Esophagus muscularis mucosa (tissue), 4 donors: Measurements from ENCODE around the gene PLSCR3. TPM values are rescaled to one million over a fixed set of nuclear protein-coding genes. Genes with fewer than 3 reads are reported as not detected.

ENCODE experiments used
- DNase-seq: peaks from one replicate; pipeline ENCODE4 v3.0.0-alpha.2; 2017; ENCODE audit errors: extremely low spot score
- H3K27ac ChIP-seq, 4 donors: fragments of 200-600 bp; sonication (generic); replicated peaks in 1 of 4; 1 replicate in 3 of 4; 2 replicates in 1 of 4; pipeline ENCODE4 v1.5.1; 2016 to 2019; ENCODE audit warnings: mild to moderate bottlenecking in 1 of 4
- H3K27me3 ChIP-seq, 4 donors: fragments of 200-600 bp; sonication (generic); one replicate each; pipeline versions ENCODE4 v1.5.1 to v1.6.0; 2016 to 2019
- H3K36me3 ChIP-seq, 4 donors: fragments of 200-600 bp; sonication (generic); one replicate each; pipeline ENCODE4 v1.5.1; 2016 to 2019
- H3K4me1 ChIP-seq, 4 donors: fragments of 200-600 bp; sonication (generic); one replicate each; pipeline ENCODE4 v1.5.1; 2016 to 2019
- H3K4me3 ChIP-seq, 4 donors: fragments of 200-600 bp; sonication (generic); 1 replicate in 2 of 4; 2 replicates in 2 of 4; pipeline ENCODE4 v1.5.1; 2016 to 2019; ENCODE audit warnings: mild to moderate bottlenecking in 4 of 4, moderate library complexity in 1 of 4
- H3K9me3 ChIP-seq, 4 donors: fragments of 200-600 bp; sonication (generic); 1 replicate in 3 of 4; 2 replicates in 1 of 4; pipeline ENCODE4 v1.5.1; 2016 to 2019
- EP300 ChIP-seq: sonication (generic); formaldehyde crosslinking; IDR thresholded peaks from one replicate; pipeline ENCODE4 v1.6.1; 2017; ENCODE audit warnings: antibody characterized with exemption
- POLR2A ChIP-seq: fragments of 450-650 bp; IDR thresholded peaks from one replicate; pipeline ENCODE4 v1.6.1; 2017; ENCODE audit warnings: antibody characterized with exemption, moderate library complexity, mild to moderate bottlenecking, low read depth
- POLR2AphosphoS5 ChIP-seq, 2 donors: sonication (generic); formaldehyde crosslinking; IDR thresholded peaks; one replicate each; pipeline ENCODE4 v1.6.1; 2017; ENCODE audit warnings: antibody characterized with exemption in 2 of 2
- WGBS: methylation state at CpG from one replicate; pipeline ENCODE4 v1.1.5; 2018; 5-methylcytosine and 5-hydroxymethylcytosine counted together
- intact Hi-C: fragments of 100-400 bp; cut with DNase I; formaldehyde crosslinking; loops from one replicate; pipeline ENCODE4 v1.15.1; 2023
- total RNA-seq, 4 donors: library from RNA; depleted of rRNA; stranded (reverse); fragments of >200 nt; gene quantifications; one replicate each; pipeline versions ENCODE4 v1.1.0 to v1.2.1, GENCODE V29; 2016
- TF ChIP-seq, protein P1 (sequence below), 3 experiments: fragments of 200-600 bp in 2 of 3; fragments of 450-650 bp in 1 of 3; sonication (generic) in 2 of 3; IDR thresholded peaks; one replicate each; pipeline ENCODE4 v1.5.1; 2017 to 2019; ENCODE audit warnings: antibody characterized with exemption in 3 of 3, mild to moderate bottlenecking in 2 of 3, moderate library complexity in 1 of 3

Gene PLSCR3
- total RNA-seq, 4 donors from 2014 or later = 17.7 to 39.9 (median 24.3) TPM

DNA sequence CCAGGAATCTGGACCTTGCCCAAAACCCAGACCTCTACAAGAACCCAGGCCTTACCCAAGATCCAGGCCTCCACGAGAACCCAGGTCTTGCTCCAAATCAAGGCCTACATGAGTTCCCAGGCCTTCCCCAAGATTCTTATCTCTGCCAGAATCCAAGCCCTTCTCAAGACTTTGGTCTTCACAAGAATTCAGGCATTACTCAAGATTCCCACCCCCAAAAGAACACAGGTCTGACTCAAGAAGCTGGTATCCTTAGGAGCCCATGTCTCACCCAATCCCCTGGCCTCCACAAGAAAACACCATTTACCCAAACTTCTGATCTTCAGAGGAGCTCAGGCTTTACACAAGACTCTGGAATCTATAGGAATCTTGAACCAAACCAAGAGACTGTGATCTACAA, 36.9 kb upstream of the PLSCR3 start:
- H3K36me3 ChIP-seq = no peaks in the 10 kb centered on the region
- peaks cover 0 to 36% (median 0%) of the 10 kb centered on the region in 4 donors for H3K27me3 ChIP-seq
- TF ChIP-seq, protein P1, sequence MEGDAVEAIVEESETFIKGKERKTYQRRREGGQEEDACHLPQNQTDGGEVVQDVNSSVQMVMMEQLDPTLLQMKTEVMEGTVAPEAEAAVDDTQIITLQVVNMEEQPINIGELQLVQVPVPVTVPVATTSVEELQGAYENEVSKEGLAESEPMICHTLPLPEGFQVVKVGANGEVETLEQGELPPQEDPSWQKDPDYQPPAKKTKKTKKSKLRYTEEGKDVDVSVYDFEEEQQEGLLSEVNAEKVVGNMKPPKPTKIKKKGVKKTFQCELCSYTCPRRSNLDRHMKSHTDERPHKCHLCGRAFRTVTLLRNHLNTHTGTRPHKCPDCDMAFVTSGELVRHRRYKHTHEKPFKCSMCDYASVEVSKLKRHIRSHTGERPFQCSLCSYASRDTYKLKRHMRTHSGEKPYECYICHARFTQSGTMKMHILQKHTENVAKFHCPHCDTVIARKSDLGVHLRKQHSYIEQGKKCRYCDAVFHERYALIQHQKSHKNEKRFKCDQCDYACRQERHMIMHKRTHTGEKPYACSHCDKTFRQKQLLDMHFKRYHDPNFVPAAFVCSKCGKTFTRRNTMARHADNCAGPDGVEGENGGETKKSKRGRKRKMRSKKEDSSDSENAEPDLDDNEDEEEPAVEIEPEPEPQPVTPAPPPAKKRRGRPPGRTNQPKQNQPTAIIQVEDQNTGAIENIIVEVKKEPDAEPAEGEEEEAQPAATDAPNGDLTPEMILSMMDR (IDR thresholded peaks at IDR 0.05) = no peak
- TF ChIP-seq POLR2A = no peak
- H3K4me3 ChIP-seq = no peak overlapping the region
- H3K27ac ChIP-seq = no peak overlapping the region
- DNase-seq = no peak
- H3K9me3 ChIP-seq = no peaks in the 10 kb centered on the region
- peaks cover 10 to 16% (median 16%) of the 10 kb centered on the region in 4 donors for H3K4me1 ChIP-seq
- intact Hi-C loops = no loop called here
- 73% methylated on average over 1 of the region's 1 CpG for WGBS

DNA sequence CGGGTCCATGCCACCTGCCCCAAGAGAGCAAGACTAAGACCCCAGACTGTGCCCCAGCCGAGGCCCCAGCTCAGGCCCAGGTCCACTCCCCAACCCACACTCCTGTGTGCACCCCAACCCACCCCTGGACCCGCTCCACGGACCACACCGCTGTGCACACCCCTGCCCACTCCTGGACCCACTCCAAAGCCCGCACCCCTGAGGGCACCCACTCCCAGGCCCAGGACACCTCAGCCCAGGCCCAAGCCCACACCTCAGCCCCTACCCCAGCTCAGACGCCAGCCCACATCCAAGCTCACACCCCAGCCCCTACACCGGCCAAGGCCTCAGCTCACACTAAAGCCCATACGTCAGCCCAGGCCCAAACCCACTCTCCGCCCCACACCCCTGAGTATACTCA, 35.4 kb upstream of the PLSCR3 start:
- intact Hi-C loops = no loop called here
- no peak for TF ChIP-seq POLR2AphosphoS5 (IDR thresholded peaks at IDR 0.05)
- TF ChIP-seq EP300 = no peak
- TF ChIP-seq POLR2A = no peak
- TF ChIP-seq, protein P1 (IDR thresholded peaks at IDR 0.05) = no peak
- H3K36me3 ChIP-seq = no peaks in the 10 kb centered on the region
- H3K27me3 ChIP-seq = peaks cover 0 to 22% (median 0%) of the 10 kb centered on the region in 4 donors
- H3K27ac ChIP-seq = no peak overlapping the region
- H3K9me3 ChIP-seq = no peaks in the 10 kb centered on the region
- DNase-seq = no peak
- no peak overlapping the region for H3K4me3 ChIP-seq
- H3K4me1 ChIP-seq = peaks cover 0 to 1% (median under 1%) of the 10 kb centered on the region in 4 donors
- WGBS = 93% methylated on average over 8 of the region's 10 CpGs

DNA sequence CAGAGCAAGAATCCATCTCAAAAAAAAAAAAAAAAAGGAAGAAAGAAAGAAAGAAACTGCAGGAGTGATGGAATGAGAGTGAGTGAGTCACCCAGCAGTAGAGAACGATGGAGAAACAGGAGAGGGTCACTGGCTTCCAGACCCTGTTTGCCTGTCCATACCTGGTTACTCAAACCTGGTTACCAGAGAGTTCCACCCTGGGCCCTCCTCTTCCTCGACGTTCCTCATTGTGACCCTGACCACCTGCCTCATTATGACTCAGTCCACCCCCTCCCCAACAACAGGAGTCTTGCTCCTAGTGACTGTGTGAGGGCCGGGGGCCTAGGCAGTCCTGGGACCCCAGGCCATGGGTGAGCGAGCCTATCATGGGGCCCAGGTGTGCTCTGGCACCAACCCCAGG, 34.2 kb upstream of the PLSCR3 start, which contains the start of gene SPEM3:
TSS of gene SPEM3 (plus strand) at position 301 of the 400 bp plus-strand sequence. CDS start at position 347, 46 bp downstream.
- no peak for TF ChIP-seq POLR2A
- no peak for TF ChIP-seq EP300
- no peak for TF ChIP-seq POLR2AphosphoS5 (IDR thresholded peaks at IDR 0.05)
- TF ChIP-seq, protein P1 (IDR thresholded peaks at IDR 0.05) = no peak
- Histone ChIP-seq H3K4me3 (no peak within 1 kb of the TSS), H3K27ac (no peak within 1 kb of the TSS), H3K4me1 (no peaks in the 10 kb centered on the region), H3K36me3 (no peaks in the 10 kb centered on the region), H3K27me3 (peaks cover 0 to 12% (median 0%) of the 10 kb centered on the region in 4 donors), H3K9me3 (no peaks in the 10 kb centered on the region)
- 74% methylated on average over 3 of the region's 5 CpGs for WGBS
- intact Hi-C loops = no loop called here
- DNase-seq = no peak

DNA sequence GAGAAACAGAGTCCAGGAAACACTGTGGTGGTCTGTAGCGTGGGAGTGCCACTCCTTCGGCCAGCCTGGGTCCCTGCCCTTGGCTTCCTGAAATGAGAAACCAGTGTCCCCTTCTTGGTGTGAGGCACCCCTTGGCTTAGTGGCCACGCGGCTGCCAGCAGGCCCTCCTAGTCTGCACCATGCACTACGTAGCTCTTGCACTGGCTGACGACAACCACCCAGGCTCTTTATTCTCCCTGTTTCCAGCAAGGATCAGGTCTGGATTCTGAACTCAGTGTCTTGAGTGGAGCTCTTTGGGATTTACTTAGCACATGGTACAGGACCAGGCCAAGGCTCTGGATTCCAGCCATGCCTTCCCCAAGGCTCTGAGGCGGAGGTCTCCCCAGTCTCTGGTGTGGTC, 33.2 kb upstream of the PLSCR3 start:
- H3K4me3 ChIP-seq = no peak overlapping the region
- H3K27me3 ChIP-seq = peaks cover 0 to 8% (median 0%) of the 10 kb centered on the region in 4 donors
- H3K36me3 ChIP-seq = no peaks in the 10 kb centered on the region
- H3K27ac ChIP-seq = no peak overlapping the region
- no peak for DNase-seq
- WGBS = 83% methylated on average over 5 of the region's 7 CpGs
- intact Hi-C loops = no loop called here
- TF ChIP-seq EP300 = no peak
- TF ChIP-seq POLR2AphosphoS5 (IDR thresholded peaks at IDR 0.05) = no peak
- TF ChIP-seq, protein P1 (IDR thresholded peaks at IDR 0.05) = no peak
- TF ChIP-seq POLR2A = no peak
- no peaks in the 10 kb centered on the region for H3K4me1 ChIP-seq
- H3K9me3 ChIP-seq = no peaks in the 10 kb centered on the region

DNA sequence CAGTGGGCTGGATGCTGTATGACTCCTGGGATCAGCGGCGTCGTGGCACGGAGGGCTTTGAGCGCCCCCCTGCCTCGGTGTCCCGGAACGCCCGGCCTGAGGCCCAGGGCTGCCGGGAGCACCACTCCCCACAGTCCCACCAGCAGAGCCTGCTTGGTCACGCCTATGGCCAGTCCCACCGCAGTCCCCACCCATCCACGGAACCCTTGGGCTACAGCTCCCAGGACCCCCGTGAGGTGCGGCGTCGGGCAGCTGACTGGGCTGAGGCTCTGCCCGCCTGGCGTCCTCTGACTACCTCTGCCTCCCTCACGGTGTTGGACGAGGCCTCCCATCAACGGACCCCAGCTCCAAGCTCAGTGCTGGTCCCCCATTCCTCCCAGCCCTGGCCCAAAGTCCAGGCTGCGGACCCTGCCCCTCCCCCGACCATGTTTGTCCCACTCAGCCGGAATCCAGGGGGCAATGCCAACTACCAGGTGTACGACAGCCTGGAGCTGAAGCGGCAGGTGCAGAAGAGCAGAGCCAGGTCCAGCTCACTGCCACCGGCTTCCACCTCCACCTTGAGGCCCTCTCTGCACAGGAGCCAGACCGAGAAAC, 32.7 kb upstream of the PLSCR3 start:
- H3K4me3 ChIP-seq = no peak overlapping the region
- no peaks in the 10 kb centered on the region for H3K36me3 ChIP-seq
- intact Hi-C loops = no loop called here

More for the DNA sequence above, 32.7 kb upstream of the PLSCR3 start:
- Histone ChIP-seq H3K9me3 (no peaks in the 10 kb centered on the region), H3K27ac (no peak overlapping the region), H3K4me1 (no peaks in the 10 kb centered on the region), H3K27me3 (peaks cover 0 to 3% (median 0%) of the 10 kb centered on the region in 4 donors)
- 94% methylated on average over 18 of the region's 29 CpGs for WGBS
- no peak for DNase-seq
- TF ChIP-seq EP300 (no peak), POLR2A (no peak), POLR2AphosphoS5 (IDR thresholded peaks at IDR 0.05) (no peak)
- TF ChIP-seq, protein P1 (IDR thresholded peaks at IDR 0.05) = no peak
